Endothelial cell (in vitro differentiated cells): ENCODE data around the gene OR10D3. TPM values are rescaled to one million over a fixed set of nuclear protein-coding genes. Genes with fewer than 3 reads are reported as not detected.

Experiments
- DNase-seq: peaks from one replicate; pipeline ENCODE4 v3.0.0; 2021; ENCODE audit warnings: low spot score
- H3K27ac Mint-ChIP-seq: one replicate; pipeline ENCODE4 v1.8.0; 2021; ENCODE audit warnings: mixed read lengths, inconsistent platforms; ENCODE audit not compliant: unreplicated experiment
- H3K27me3 Mint-ChIP-seq: one replicate; pipeline ENCODE4 v1.8.0; 2021; ENCODE audit warnings: mild to moderate bottlenecking, moderate library complexity, mixed read lengths, inconsistent platforms; ENCODE audit not compliant: unreplicated experiment
- H3K36me3 Mint-ChIP-seq: one replicate; pipeline ENCODE4 v1.8.0; 2021; ENCODE audit warnings: mild to moderate bottlenecking, low read depth, mixed read lengths, inconsistent platforms; ENCODE audit not compliant: unreplicated experiment
- H3K4me1 Mint-ChIP-seq: one replicate; pipeline ENCODE4 v1.8.0; 2021; ENCODE audit warnings: mild to moderate bottlenecking, mixed read lengths, inconsistent platforms; ENCODE audit not compliant: unreplicated experiment
- H3K4me3 Mint-ChIP-seq: one replicate; pipeline ENCODE4 v1.8.0; 2021; ENCODE audit warnings: mild to moderate bottlenecking, mixed read lengths, inconsistent platforms; ENCODE audit not compliant: unreplicated experiment
- H3K9me3 Mint-ChIP-seq: one replicate; pipeline ENCODE4 v1.8.0; 2021; ENCODE audit warnings: mixed read lengths, inconsistent platforms; ENCODE audit not compliant: unreplicated experiment
- CTCF ChIP-seq: fragments of 200-600 bp; sonication (generic); IDR thresholded peaks from one replicate; pipeline ENCODE4 v1.5.0; 2021; ENCODE audit warnings: antibody characterized with exemption; ENCODE audit not compliant: unreplicated experiment
- total RNA-seq: library from RNA; stranded (reverse); fragmentation: NEBNext Ultra II Directional; extraction: Animal tissue kit (Norgen Biotek cat#: 25700); gene quantifications from one replicate; pipeline ENCODE4 v1.2.1, GENCODE V29; 2021; ENCODE audit not compliant: unreplicated experiment

OR10D3 gene
- total RNA-seq, 1 donor from 2014 or later: 0.67 TPM

GRCh38 chr11:124194293-124195188 is 11.4 kb downstream of the OR10D3 start:
- no peak overlapping the region for H3K27ac Mint-ChIP-seq
- peaks cover 30% of the 10 kb centered on the region for H3K4me1 Mint-ChIP-seq
- DNase-seq: no peak
- peaks cover 2% of the 10 kb centered on the region for H3K27me3 Mint-ChIP-seq
- H3K4me3 Mint-ChIP-seq: no peak overlapping the region
- H3K36me3 Mint-ChIP-seq: no peaks in the 10 kb centered on the region
- TF ChIP-seq CTCF: no peak
- H3K9me3 Mint-ChIP-seq: no peaks in the 10 kb centered on the region

GRCh38 chr11:124195189-124195734 is 12.1 kb downstream of the OR10D3 start:
- TF ChIP-seq CTCF: peak; percentile 65
- Mint-ChIP-seq H3K27ac (no peak overlapping the region), H3K4me1 (peaks cover 23% of the 10 kb centered on the region), H3K36me3 (no peaks in the 10 kb centered on the region), H3K9me3 (no peaks in the 10 kb centered on the region), H3K4me3 (no peak overlapping the region), H3K27me3 (no peaks in the 10 kb centered on the region)
- peak; percentile 50 for DNase-seq

GRCh38 chr11:124197999-124198398 is 14.9 kb downstream of the OR10D3 start:
- H3K27me3 Mint-ChIP-seq: no peaks in the 10 kb centered on the region
- no peak overlapping the region for H3K27ac Mint-ChIP-seq
- no peak overlapping the region for H3K4me3 Mint-ChIP-seq
- no peaks in the 10 kb centered on the region for H3K9me3 Mint-ChIP-seq
- peaks cover 5% of the 10 kb centered on the region for H3K4me1 Mint-ChIP-seq
- no peak for DNase-seq
- H3K36me3 Mint-ChIP-seq: no peaks in the 10 kb centered on the region
- no peak for TF ChIP-seq CTCF

GRCh38 chr11:124198897-124199296 is 15.8 kb downstream of the OR10D3 start:
- Mint-ChIP-seq H3K27me3 (no peaks in the 10 kb centered on the region), H3K9me3 (no peaks in the 10 kb centered on the region), H3K4me1 (peaks cover 2% of the 10 kb centered on the region), H3K27ac (no peak overlapping the region), H3K4me3 (no peak overlapping the region), H3K36me3 (no peaks in the 10 kb centered on the region)
- DNase-seq: no peak
- TF ChIP-seq CTCF: no peak

GRCh38 chr11:124199702-124200101 is 16.6 kb downstream of the OR10D3 start:
- Mint-ChIP-seq H3K4me1 (peaks cover 2% of the 10 kb centered on the region), H3K4me3 (no peak overlapping the region), H3K27ac (no peak overlapping the region), H3K36me3 (no peaks in the 10 kb centered on the region), H3K9me3 (no peaks in the 10 kb centered on the region), H3K27me3 (no peaks in the 10 kb centered on the region)
- no peak for DNase-seq
- TF ChIP-seq CTCF: no peak
